Measurements from ENCODE around the gene PITPNM2.

DNA sequence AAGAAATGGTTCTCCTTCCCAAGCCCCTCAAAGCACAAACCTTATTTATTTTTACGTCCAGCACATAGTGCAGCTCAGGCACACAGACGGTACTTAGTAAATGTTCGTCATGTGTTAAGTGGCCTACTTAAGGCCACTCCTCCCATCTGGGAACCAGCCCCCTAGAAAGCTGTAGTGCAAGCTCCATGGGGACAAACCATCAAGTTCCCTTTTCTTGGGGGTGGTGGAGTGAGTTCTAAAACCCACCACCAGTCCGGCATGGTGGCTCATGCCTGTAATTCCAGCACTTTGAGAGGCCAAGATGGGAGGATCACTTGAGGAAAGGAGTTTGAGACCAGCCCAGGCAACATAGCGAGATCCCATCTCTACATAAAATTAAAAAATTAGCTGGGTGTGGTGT lies 49.4 kb downstream of the PITPNM2 start:
- no peak for TF ChIP-seq ZFP30 (CRISPR knock-in tag; IDR thresholded peaks at IDR 0.05)
- TF ChIP-seq, protein P1, sequence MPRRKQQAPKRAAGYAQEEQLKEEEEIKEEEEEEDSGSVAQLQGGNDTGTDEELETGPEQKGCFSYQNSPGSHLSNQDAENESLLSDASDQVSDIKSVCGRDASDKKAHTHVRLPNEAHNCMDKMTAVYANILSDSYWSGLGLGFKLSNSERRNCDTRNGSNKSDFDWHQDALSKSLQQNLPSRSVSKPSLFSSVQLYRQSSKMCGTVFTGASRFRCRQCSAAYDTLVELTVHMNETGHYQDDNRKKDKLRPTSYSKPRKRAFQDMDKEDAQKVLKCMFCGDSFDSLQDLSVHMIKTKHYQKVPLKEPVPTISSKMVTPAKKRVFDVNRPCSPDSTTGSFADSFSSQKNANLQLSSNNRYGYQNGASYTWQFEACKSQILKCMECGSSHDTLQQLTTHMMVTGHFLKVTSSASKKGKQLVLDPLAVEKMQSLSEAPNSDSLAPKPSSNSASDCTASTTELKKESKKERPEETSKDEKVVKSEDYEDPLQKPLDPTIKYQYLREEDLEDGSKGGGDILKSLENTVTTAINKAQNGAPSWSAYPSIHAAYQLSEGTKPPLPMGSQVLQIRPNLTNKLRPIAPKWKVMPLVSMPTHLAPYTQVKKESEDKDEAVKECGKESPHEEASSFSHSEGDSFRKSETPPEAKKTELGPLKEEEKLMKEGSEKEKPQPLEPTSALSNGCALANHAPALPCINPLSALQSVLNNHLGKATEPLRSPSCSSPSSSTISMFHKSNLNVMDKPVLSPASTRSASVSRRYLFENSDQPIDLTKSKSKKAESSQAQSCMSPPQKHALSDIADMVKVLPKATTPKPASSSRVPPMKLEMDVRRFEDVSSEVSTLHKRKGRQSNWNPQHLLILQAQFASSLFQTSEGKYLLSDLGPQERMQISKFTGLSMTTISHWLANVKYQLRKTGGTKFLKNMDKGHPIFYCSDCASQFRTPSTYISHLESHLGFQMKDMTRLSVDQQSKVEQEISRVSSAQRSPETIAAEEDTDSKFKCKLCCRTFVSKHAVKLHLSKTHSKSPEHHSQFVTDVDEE (CRISPR knock-in tag; IDR thresholded peaks at IDR 0.05), result no peak
- TF ChIP-seq OSR1 (CRISPR knock-in tag; IDR thresholded peaks at IDR 0.05), result no peak
- TF ChIP-seq ZFP3 (CRISPR knock-in tag; IDR thresholded peaks at IDR 0.05), result no peak
- TF ChIP-seq, protein P2, sequence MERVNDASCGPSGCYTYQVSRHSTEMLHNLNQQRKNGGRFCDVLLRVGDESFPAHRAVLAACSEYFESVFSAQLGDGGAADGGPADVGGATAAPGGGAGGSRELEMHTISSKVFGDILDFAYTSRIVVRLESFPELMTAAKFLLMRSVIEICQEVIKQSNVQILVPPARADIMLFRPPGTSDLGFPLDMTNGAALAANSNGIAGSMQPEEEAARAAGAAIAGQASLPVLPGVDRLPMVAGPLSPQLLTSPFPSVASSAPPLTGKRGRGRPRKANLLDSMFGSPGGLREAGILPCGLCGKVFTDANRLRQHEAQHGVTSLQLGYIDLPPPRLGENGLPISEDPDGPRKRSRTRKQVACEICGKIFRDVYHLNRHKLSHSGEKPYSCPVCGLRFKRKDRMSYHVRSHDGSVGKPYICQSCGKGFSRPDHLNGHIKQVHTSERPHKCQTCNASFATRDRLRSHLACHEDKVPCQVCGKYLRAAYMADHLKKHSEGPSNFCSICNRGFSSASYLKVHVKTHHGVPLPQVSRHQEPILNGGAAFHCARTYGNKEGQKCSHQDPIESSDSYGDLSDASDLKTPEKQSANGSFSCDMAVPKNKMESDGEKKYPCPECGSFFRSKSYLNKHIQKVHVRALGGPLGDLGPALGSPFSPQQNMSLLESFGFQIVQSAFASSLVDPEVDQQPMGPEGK (CRISPR knock-in tag; IDR thresholded peaks at IDR 0.05; ENCODE audit: borderline replicate concordance), result no peak
